Sigmoid colon (tissue), 7 donors: ENCODE data around the gene MGAT5. TPM values are rescaled to one million over a fixed set of nuclear protein-coding genes. Genes with fewer than 3 reads are reported as not detected.
"Not testable (repeated sequence)": the region's sequence is repeated elsewhere in the genome, so short reads cannot be mapped to it uniquely, and the experiment has no call there.

Experiments used
- DNase-seq: peaks from one replicate; pipeline ENCODE4 v3.0.0-alpha.2; 2019
- H3K27ac ChIP-seq, 4 donors: fragments of 200-600 bp; sonication (generic); one replicate each; pipeline ENCODE4 v1.5.1; 2016 to 2019; ENCODE audit warnings: mild to moderate bottlenecking in 1 of 4
- H3K27me3 ChIP-seq, 3 donors: fragments of 200-600 bp; sonication (generic); one replicate each; pipeline ENCODE4 v1.5.1; 2019; ENCODE audit warnings: mild to moderate bottlenecking in 1 of 3
- H3K36me3 ChIP-seq, 4 donors: fragments of 200-600 bp; sonication (generic); one replicate each; pipeline ENCODE4 v1.5.1; 2016 to 2019
- H3K4me1 ChIP-seq, 4 donors: fragments of 200-600 bp; sonication (generic); one replicate each; pipeline ENCODE4 v1.5.1; 2017 to 2019
- H3K4me3 ChIP-seq, 4 donors: fragments of 200-600 bp; sonication (generic); one replicate each; pipeline ENCODE4 v1.5.1; 2017 to 2019; ENCODE audit warnings: mild to moderate bottlenecking in 2 of 4, moderate library complexity in 1 of 4
- H3K9me3 ChIP-seq, 4 donors: fragments of 200-600 bp in 3 of 4; sonication (generic) in 3 of 4; one replicate each; pipeline versions ENCODE4 v1.5.1 to v1.6.1; 2013 to 2019
- EP300 ChIP-seq, 4 donors: sonication (generic); formaldehyde crosslinking; IDR thresholded peaks; one replicate each; pipeline ENCODE4 v1.6.1; 2017; ENCODE audit warnings: antibody characterized with exemption in 4 of 4
- POLR2A ChIP-seq, 2 donors: fragments of 450-650 bp; IDR thresholded peaks; one replicate each; pipeline ENCODE4 v1.6.1; 2016; ENCODE audit warnings: antibody characterized with exemption in 2 of 2, mild to moderate bottlenecking in 2 of 2, moderate library complexity in 2 of 2
- POLR2AphosphoS5 ChIP-seq, 4 donors: sonication (generic); formaldehyde crosslinking; IDR thresholded peaks; one replicate each; pipeline ENCODE4 v1.6.1; 2017; ENCODE audit warnings: antibody characterized with exemption in 4 of 4
- WGBS, 2 donors: extraction: QIAGEN DNeasy Blood & Tissue Kit; methylation state at CpG; one replicate each; pipeline ENCODE4 v1.1.7; 2013; 5-methylcytosine and 5-hydroxymethylcytosine counted together
- intact Hi-C: fragments of 100-400 bp; cut with DNase I; formaldehyde crosslinking; loops from one replicate; pipeline ENCODE4 v1.15.1; 2023
- polyA plus RNA-seq, 3 donors: library from polyadenylated mRNA; stranded (reverse); fragments of 200-250 nt; gene quantifications; one replicate each; pipeline ENCODE4 v1.2.3, GENCODE V29; 2013
- total RNA-seq, 4 donors: library from RNA; depleted of rRNA; stranded (reverse); fragments of >200 nt; gene quantifications; one replicate each; pipeline ENCODE4 v1.1.0, GENCODE V29; 2016
- TF ChIP-seq, protein P1 (sequence below), 4 experiments: fragments of 450-650 bp in 3 of 4; fragments of 200-600 bp in 1 of 4; IDR thresholded peaks; one replicate each; pipeline ENCODE4 v1.5.1; 2016 to 2019; ENCODE audit warnings: antibody characterized with exemption in 4 of 4, mild to moderate bottlenecking in 3 of 4, moderate library complexity in 2 of 4
- donor health status: healthy with polysubstance abuse.
- donor health status: Bipolar disorder and iron deficiency.
- donor health status: healthy.

The MGAT5 gene
- total and polyA plus RNA-seq, 7 donors, result 3.0 to 42.4 (median 30.3) TPM

DNA sequence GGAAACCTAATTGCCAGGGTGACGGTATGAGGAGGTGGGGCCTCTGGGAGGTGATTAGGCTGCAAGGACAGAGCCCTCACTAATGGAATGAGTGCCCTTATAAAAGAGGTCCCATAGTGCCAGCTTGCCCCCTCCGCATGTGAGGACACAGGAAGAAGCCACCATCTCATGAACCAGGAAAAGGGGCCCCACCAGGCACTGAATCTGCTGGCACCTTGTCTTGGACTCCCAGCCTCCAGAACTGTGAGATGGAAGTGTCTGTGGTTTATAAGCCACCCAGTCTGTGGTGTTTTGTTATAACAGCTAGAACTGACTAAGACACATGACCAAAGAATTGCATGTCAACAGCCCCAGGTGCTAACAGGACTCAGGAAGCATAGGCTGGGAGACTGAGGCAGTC lies 214.3 kb downstream of the MGAT5 start:
- Histone ChIP-seq H3K9me3 (peaks cover 0 to 7% (median 0%) of the 10 kb centered on the region in 4 donors), H3K27ac (no peak overlapping the region), H3K4me1 (no peaks in the 10 kb centered on the region), H3K4me3 (no peak overlapping the region), H3K36me3 (no peaks in the 10 kb centered on the region), H3K27me3 (no peaks in the 10 kb centered on the region)
- WGBS, 2 donors, result 92 to 94% methylated on average over 2 of the region's 2 CpGs
- TF ChIP-seq EP300 (IDR thresholded peaks at IDR 0.05), result no peak
- no peak for TF ChIP-seq POLR2A (IDR thresholded peaks at IDR 0.05)
- TF ChIP-seq POLR2AphosphoS5 (IDR thresholded peaks at IDR 0.05), result no peak
- TF ChIP-seq, protein P1, sequence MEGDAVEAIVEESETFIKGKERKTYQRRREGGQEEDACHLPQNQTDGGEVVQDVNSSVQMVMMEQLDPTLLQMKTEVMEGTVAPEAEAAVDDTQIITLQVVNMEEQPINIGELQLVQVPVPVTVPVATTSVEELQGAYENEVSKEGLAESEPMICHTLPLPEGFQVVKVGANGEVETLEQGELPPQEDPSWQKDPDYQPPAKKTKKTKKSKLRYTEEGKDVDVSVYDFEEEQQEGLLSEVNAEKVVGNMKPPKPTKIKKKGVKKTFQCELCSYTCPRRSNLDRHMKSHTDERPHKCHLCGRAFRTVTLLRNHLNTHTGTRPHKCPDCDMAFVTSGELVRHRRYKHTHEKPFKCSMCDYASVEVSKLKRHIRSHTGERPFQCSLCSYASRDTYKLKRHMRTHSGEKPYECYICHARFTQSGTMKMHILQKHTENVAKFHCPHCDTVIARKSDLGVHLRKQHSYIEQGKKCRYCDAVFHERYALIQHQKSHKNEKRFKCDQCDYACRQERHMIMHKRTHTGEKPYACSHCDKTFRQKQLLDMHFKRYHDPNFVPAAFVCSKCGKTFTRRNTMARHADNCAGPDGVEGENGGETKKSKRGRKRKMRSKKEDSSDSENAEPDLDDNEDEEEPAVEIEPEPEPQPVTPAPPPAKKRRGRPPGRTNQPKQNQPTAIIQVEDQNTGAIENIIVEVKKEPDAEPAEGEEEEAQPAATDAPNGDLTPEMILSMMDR (IDR thresholded peaks at IDR 0.05), result no peak
- no peak for DNase-seq
- intact Hi-C loops, result no loop called here

DNA sequence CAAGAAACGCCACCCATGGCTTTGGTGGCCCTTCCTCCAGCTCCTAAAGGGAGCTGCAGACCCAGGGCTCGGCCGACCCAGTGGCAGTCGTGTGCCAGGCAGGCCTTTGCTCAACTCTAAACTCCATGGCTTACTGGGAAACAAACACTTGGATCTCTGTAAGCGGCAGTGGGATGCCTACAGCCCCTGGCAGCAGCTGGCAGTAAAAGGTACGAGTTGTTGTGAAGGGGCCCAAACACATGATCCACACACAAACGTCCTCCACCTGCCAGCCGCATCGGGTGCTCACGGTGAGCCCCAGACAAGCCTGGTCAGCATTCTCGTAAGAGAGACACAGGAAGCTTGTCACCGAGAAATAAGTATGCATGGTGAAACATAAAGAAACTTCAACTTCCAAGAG lies 214.9 kb downstream of the MGAT5 start:
- no peak for TF ChIP-seq POLR2A (IDR thresholded peaks at IDR 0.05)
- TF ChIP-seq, protein P1 (IDR thresholded peaks at IDR 0.05), result no peak
- TF ChIP-seq EP300 (IDR thresholded peaks at IDR 0.05), result no peak
- no peak for TF ChIP-seq POLR2AphosphoS5 (IDR thresholded peaks at IDR 0.05)
- no peak for DNase-seq
- Histone ChIP-seq H3K9me3 (peaks cover 0 to 7% (median 0%) of the 10 kb centered on the region in 4 donors), H3K36me3 (no peaks in the 10 kb centered on the region), H3K27me3 (no peaks in the 10 kb centered on the region), H3K4me3 (no peak overlapping the region), H3K27ac (no peak overlapping the region), H3K4me1 (no peaks in the 10 kb centered on the region)
- 90 to 93% methylated on average over 12 of the region's 12 CpGs for WGBS, 2 donors
- intact Hi-C loops, result no loop called here

GRCh38 chr2:134469516-134470115 lies 215.7 kb downstream of the MGAT5 start:
- no peak overlapping the region for H3K27ac ChIP-seq
- no peak for DNase-seq
- H3K9me3 ChIP-seq, result peaks cover 0 to 7% (median 0%) of the 10 kb centered on the region in 4 donors
- H3K27me3 ChIP-seq, result no peaks in the 10 kb centered on the region
- 94 to 95% methylated on average over 25 of the region's 25 CpGs for WGBS, 2 donors
- intact Hi-C loops, result no loop called here
- H3K36me3 ChIP-seq, result no peaks in the 10 kb centered on the region
- TF ChIP-seq EP300 (IDR thresholded peaks at IDR 0.05) (no peak), POLR2AphosphoS5 (IDR thresholded peaks at IDR 0.05) (no peak), POLR2A (IDR thresholded peaks at IDR 0.05) (no peak)
- TF ChIP-seq, protein P1 (IDR thresholded peaks at IDR 0.05), result no peak
- H3K4me1 ChIP-seq, result no peaks in the 10 kb centered on the region
- H3K4me3 ChIP-seq, result no peak overlapping the region

- Histone ChIP-seq H3K4me3 (no peak overlapping the region), H3K4me1 (no peaks in the 10 kb centered on the region), H3K36me3 (no peaks in the 10 kb centered on the region), H3K27me3 (no peaks in the 10 kb centered on the region), H3K27ac (no peak overlapping the region), H3K9me3 (peaks cover 0 to 7% (median 0%) of the 10 kb centered on the region in 4 donors)
- no peak for DNase-seq
- TF ChIP-seq POLR2AphosphoS5 (IDR thresholded peaks at IDR 0.05) (no peak), POLR2A (IDR thresholded peaks at IDR 0.05) (no peak), EP300 (IDR thresholded peaks at IDR 0.05) (no peak)
- TF ChIP-seq, protein P1 (IDR thresholded peaks at IDR 0.05), result no peak
- intact Hi-C loops, result no loop called here
- WGBS, 2 donors, result 96% methylated on average over 8 of the region's 8 CpGs
Measured at GRCh38 chr2:134470561-134471168, 216.8 kb downstream of the MGAT5 start.

DNA sequence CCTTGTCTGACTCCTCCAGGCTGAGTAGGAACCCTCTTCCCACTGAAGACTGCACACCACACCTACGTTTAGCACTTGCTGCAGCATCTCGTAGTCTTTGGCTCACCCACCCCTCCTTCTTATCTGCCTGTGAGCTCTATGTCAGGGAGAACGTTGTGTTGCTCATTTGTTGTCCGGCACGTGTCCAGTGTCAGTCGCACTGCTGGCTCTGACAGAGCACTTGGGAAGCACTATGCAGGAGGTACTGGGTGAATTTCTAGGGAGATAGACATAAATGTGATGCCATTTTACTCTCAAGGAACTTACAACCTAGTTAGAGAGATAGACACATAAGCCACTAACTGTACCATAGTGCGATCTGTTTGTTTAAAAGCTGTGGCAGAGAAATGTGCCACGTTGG lies 223.1 kb downstream of the MGAT5 start:
- WGBS, 2 donors, result 89 to 90% methylated on average over 8 of the region's 8 CpGs

More for the DNA sequence above, 223.1 kb downstream of the MGAT5 start:
- H3K4me3 ChIP-seq, DNase-seq, H3K9me3 ChIP-seq, H3K36me3 ChIP-seq, H3K27me3 ChIP-seq, H3K27ac ChIP-seq, H3K4me1 ChIP-seq, intact Hi-C loops: not testable (repeated sequence)
